NCI-H460 (cell line): ENCODE results near the gene ZNRF3. TPM values are rescaled to one million over a fixed set of nuclear protein-coding genes. Genes with fewer than 3 reads are reported as not detected.

ENCODE experiments used
- DNase-seq: peaks from one replicate; pipeline ENCODE4 v3.0.0-alpha.2; 2016; ENCODE audit warnings: low read depth; ENCODE audit errors: extremely low read depth
- total RNA-seq: library from RNA; depleted of rRNA; stranded (reverse); fragments of >200 nt; shearing (Covaris generic); gene quantifications from 2 replicates; pipeline ENCODE4 v1.2.3, GENCODE V29; 2014

The ZNRF3 gene
- total RNA-seq, 1 experiment from 2014 or later = 2.8 TPM

- no peak for DNase-seq
Observed at GRCh38 chr22:28978863-28979796, 95.8 kb downstream of the ZNRF3 start.

GRCh38 chr22:28980326-28980725 is 97.0 kb downstream of the ZNRF3 start:
- no peak for DNase-seq

- DNase-seq = no peak
Observed at GRCh38 chr22:28981818-28982499, 98.6 kb downstream of the ZNRF3 start.

- DNase-seq = no peak
Observed at GRCh38 chr22:28983190-28983589, 99.8 kb downstream of the ZNRF3 start.

- no peak for DNase-seq
Observed at GRCh38 chr22:28983788-28984441, 100.5 kb downstream of the ZNRF3 start.

GRCh38 chr22:28984482-28985158 is 101.2 kb downstream of the ZNRF3 start:
- no peak for DNase-seq

- DNase-seq = no peak
Observed at GRCh38 chr22:28985581-28986290, 102.4 kb downstream of the ZNRF3 start.

GRCh38 chr22:28986366-28986765 is 103.0 kb downstream of the ZNRF3 start:
- no peak for DNase-seq

- DNase-seq = no peak
Observed at GRCh38 chr22:28988457-28988856, 105.1 kb downstream of the ZNRF3 start.

GRCh38 chr22:28989035-28989464 is 105.7 kb downstream of the ZNRF3 start:
- no peak for DNase-seq

GRCh38 chr22:28989484-28989883 is 106.1 kb downstream of the ZNRF3 start:
- no peak for DNase-seq

- DNase-seq = no peak
Observed at GRCh38 chr22:28989912-28990311, 106.5 kb downstream of the ZNRF3 start.

- DNase-seq = no peak
Observed at GRCh38 chr22:28992565-28993356, 109.4 kb downstream of the ZNRF3 start.

- no peak for DNase-seq
Observed at GRCh38 chr22:28994522-28994921, 111.2 kb downstream of the ZNRF3 start.

- DNase-seq = no peak
Observed at GRCh38 chr22:28995551-28995950, 112.2 kb downstream of the ZNRF3 start.

GRCh38 chr22:28997342-28997741 is 114.0 kb downstream of the ZNRF3 start:
- no peak for DNase-seq

- no peak for DNase-seq
Observed at GRCh38 chr22:28998681-28999080, 115.3 kb downstream of the ZNRF3 start.

GRCh38 chr22:28999510-28999909 is 116.1 kb downstream of the ZNRF3 start:
- no peak for DNase-seq

- DNase-seq = no peak
Observed at GRCh38 chr22:28999919-29000556, 116.7 kb downstream of the ZNRF3 start.
